ENCODE results near the gene IFNGR2. TPM values are rescaled to one million over a fixed set of nuclear protein-coding genes. Genes with fewer than 3 reads are reported as not detected.
"Not testable (repeated sequence)": the region's sequence is repeated elsewhere in the genome, so short reads cannot be mapped to it uniquely, and the experiment has no call there.

Gene IFNGR2
- polyA plus RNA-seq, 1 of the 3 experiments (the other 2 are of a cell fraction), result 92.4 TPM

GRCh38 chr21:33444499-33444898 lies 41.3 kb downstream of the IFNGR2 start:
- Histone ChIP-seq H3K27ac (ENCODE audit: low read depth in 2 of 2, low read length in 1 of 2) (no peak overlapping the region), H3K27me3 (ENCODE audit: insufficient read depth) (no peaks in the 10 kb centered on the region), H3K36me3 (replicated peaks in 1 of 2; ENCODE audit: control insufficient read depth in 1 of 2, insufficient read depth in 2 of 2, low read length in 1 of 2) (peaks cover 0 to 15% of the 10 kb centered on the region in 2 experiments), H4K20me1 (ENCODE audit: insufficient read depth) (no peaks in the 10 kb centered on the region), H3K9me2 (no peaks in the 10 kb centered on the region), H3K9ac (no peak overlapping the region), H2AFZ (ENCODE audit: low read depth) (no peak overlapping the region), H3K4me1 (ENCODE audit: control insufficient read depth in 1 of 2, insufficient read depth in 2 of 2, low read depth in 1 of 2, low read length in 1 of 2) (no peaks in the 10 kb centered on the region; a peak in 1 of 4 replicates), H3F3A (replicated peaks; ENCODE audit: insufficient read depth) (no peaks in the 10 kb centered on the region), H3K4me3 (ENCODE audit: low read depth in 2 of 2, low read length in 1 of 2) (no peak overlapping the region), H3K4me2 (no peak overlapping the region), H3K79me2 (ENCODE audit: insufficient read depth) (no peaks in the 10 kb centered on the region), H3K9me3 (no peaks in the 10 kb centered on the region)
- no peak for DNase-seq
- ChIA-PET POLR2A (interaction anchor here (0.6 kb wide), 1 partner anchor 40 kb away, joined by 7 read pairs; no protein-coding TSS in a partner anchor), CTCF (interaction anchor here (0.6 to 3.8 kb wide), 29 partner anchors 9 to 479 kb away, joined by 3 to 32 read pairs (median 4); partner anchors contain the start of genes IFNAR1 and TMEM50B)
- no peak for TF ChIP-seq EZH2phosphoT487 (IDR thresholded peaks at IDR 0.05; ENCODE audit: borderline replicate concordance, low read depth)
- TF ChIP-seq, protein P1, sequence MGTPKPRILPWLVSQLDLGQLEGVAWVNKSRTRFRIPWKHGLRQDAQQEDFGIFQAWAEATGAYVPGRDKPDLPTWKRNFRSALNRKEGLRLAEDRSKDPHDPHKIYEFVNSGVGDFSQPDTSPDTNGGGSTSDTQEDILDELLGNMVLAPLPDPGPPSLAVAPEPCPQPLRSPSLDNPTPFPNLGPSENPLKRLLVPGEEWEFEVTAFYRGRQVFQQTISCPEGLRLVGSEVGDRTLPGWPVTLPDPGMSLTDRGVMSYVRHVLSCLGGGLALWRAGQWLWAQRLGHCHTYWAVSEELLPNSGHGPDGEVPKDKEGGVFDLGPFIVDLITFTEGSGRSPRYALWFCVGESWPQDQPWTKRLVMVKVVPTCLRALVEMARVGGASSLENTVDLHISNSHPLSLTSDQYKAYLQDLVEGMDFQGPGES (IDR thresholded peaks at IDR 0.05; ENCODE audit: low read depth, low read length), result no peak
- 71% methylated on average over 2 of the region's 2 CpGs for WGBS (ENCODE audit: low lambda C conversion rate)

DNA sequence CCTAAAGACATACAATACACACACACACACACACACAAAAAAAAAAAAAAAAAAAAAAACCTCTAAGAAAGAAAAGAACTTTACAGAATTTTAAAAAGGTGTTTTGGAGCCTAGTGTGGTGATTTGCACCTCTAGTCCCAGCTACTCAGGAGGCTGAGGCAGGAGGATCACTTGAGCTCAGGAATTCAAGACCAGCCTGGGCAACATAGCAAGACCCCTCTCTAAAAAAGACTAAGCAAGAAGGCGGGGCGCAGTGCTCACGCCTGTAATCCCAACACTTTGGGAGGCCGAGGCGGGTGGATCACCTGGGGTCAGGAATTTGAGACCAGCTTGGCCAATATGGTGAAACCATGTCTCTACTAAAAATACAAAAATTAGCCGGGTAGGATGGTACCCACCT lies 43.4 kb downstream of the IFNGR2 start:
- H3K4me2 ChIP-seq; H3K9ac ChIP-seq; H3K9me2 ChIP-seq; H3K27ac ChIP-seq (ENCODE audit: low read depth in 2 of 2, low read length in 1 of 2); H3K9me3 ChIP-seq; H3K79me2 ChIP-seq (ENCODE audit: insufficient read depth); H4K20me1 ChIP-seq (ENCODE audit: insufficient read depth); H3K4me3 ChIP-seq (ENCODE audit: low read depth in 2 of 2, low read length in 1 of 2); H3K27me3 ChIP-seq (ENCODE audit: insufficient read depth); H2AFZ ChIP-seq (ENCODE audit: low read depth); H3F3A ChIP-seq (replicated peaks; ENCODE audit: insufficient read depth); POLR2A ChIA-PET; H3K4me1 ChIP-seq (ENCODE audit: control insufficient read depth in 1 of 2, insufficient read depth in 2 of 2, low read depth in 1 of 2, low read length in 1 of 2); DNase-seq: not testable (repeated sequence)
- WGBS (ENCODE audit: low lambda C conversion rate), result 98% methylated on average over 6 of the region's 6 CpGs
- CTCF ChIA-PET, result interaction anchor here (1.0 to 3.8 kb wide), 7 partner anchors 9 to 250 kb away, joined by 4 to 32 read pairs (median 16); no protein-coding TSS in a partner anchor
- peaks cover 0 to 15% of the 10 kb centered on the region in 2 experiments for H3K36me3 ChIP-seq (replicated peaks in 1 of 2; ENCODE audit: control insufficient read depth in 1 of 2, insufficient read depth in 2 of 2, low read length in 1 of 2)

GRCh38 chr21:33449616-33450015 lies 46.4 kb downstream of the IFNGR2 start:
- Histone ChIP-seq H3F3A (replicated peaks; ENCODE audit: insufficient read depth) (no peaks in the 10 kb centered on the region), H3K27ac (ENCODE audit: low read depth in 2 of 2, low read length in 1 of 2) (no peak overlapping the region), H4K20me1 (ENCODE audit: insufficient read depth) (no peaks in the 10 kb centered on the region), H3K9me2 (no peaks in the 10 kb centered on the region), H3K4me1 (ENCODE audit: control insufficient read depth in 1 of 2, insufficient read depth in 2 of 2, low read depth in 1 of 2, low read length in 1 of 2) (peaks cover 0 to 5% of the 10 kb centered on the region in 2 experiments; a peak in 1 of 4 replicates), H3K9ac (no peak overlapping the region), H3K79me2 (ENCODE audit: insufficient read depth) (no peaks in the 10 kb centered on the region), H2AFZ (ENCODE audit: low read depth) (no peak overlapping the region), H3K36me3 (replicated peaks in 1 of 2; ENCODE audit: control insufficient read depth in 1 of 2, insufficient read depth in 2 of 2, low read length in 1 of 2) (peaks cover 0 to 24% of the 10 kb centered on the region in 2 experiments), H3K9me3 (no peaks in the 10 kb centered on the region), H3K4me2 (no peak overlapping the region), H3K4me3 (ENCODE audit: low read depth in 2 of 2, low read length in 1 of 2) (no peak overlapping the region), H3K27me3 (ENCODE audit: insufficient read depth) (no peaks in the 10 kb centered on the region)
- no peak for DNase-seq
- ChIA-PET CTCF (interaction anchor here (0.9 to 2.6 kb wide), 3 partner anchors 14 to 252 kb away, joined by 3 to 9 read pairs (median 7); no protein-coding TSS in a partner anchor), POLR2A (no interaction called here)
- WGBS (ENCODE audit: low lambda C conversion rate), result 98% methylated on average over 4 of the region's 4 CpGs
- TF ChIP-seq TAF1 (IDR thresholded peaks at IDR 0.05; ENCODE audit: borderline replicate concordance, low read depth, low read length) (no peak), USF2 (IDR thresholded peaks at IDR 0.05; ENCODE audit: borderline replicate concordance, low read depth, low read length) (no peak), MAX (IDR thresholded peaks at IDR 0.05; ENCODE audit: low read depth) (no peak), RAD21 (IDR thresholded peaks at IDR 0.05; ENCODE audit: low read length) (no peak), MEF2A (IDR thresholded peaks at IDR 0.05; ENCODE audit: borderline replicate concordance, low read depth) (no peak), SMC3 (IDR thresholded peaks at IDR 0.05; ENCODE audit: low read depth, low read length) (no peak), FOSL2 (IDR thresholded peaks at IDR 0.05; ENCODE audit: borderline replicate concordance, low read depth) (no peak), GABPA (IDR thresholded peaks at IDR 0.05; ENCODE audit: low read depth) (no peak), TEAD4 (IDR thresholded peaks at IDR 0.05; ENCODE audit: borderline replicate concordance, insufficient read depth) (no peak), NRF1 (IDR thresholded peaks at IDR 0.05; ENCODE audit: low read depth, low read length) (no peak)
- TF ChIP-seq, protein P1 (IDR thresholded peaks at IDR 0.05; ENCODE audit: low read depth, low read length), result no peak
- TF ChIP-seq, protein P2, sequence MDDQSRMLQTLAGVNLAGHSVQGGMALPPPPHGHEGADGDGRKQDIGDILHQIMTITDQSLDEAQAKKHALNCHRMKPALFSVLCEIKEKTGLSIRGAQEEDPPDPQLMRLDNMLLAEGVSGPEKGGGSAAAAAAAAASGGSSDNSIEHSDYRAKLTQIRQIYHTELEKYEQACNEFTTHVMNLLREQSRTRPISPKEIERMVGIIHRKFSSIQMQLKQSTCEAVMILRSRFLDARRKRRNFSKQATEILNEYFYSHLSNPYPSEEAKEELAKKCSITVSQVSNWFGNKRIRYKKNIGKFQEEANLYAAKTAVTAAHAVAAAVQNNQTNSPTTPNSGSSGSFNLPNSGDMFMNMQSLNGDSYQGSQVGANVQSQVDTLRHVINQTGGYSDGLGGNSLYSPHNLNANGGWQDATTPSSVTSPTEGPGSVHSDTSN (IDR thresholded peaks at IDR 0.05), result no peak
